Astrocyte of the hippocampus (primary cell): Measurements from ENCODE around the gene PGF.
A peak's percentile ranks its signal among the peaks of the same experiment; 100 is the strongest.

Source experiments
- DNase-seq: peaks from one replicate; pipeline ENCODE4 v3.0.0; 2011; ENCODE audit warnings: low read depth, low spot score

Gene PGF

DNA sequence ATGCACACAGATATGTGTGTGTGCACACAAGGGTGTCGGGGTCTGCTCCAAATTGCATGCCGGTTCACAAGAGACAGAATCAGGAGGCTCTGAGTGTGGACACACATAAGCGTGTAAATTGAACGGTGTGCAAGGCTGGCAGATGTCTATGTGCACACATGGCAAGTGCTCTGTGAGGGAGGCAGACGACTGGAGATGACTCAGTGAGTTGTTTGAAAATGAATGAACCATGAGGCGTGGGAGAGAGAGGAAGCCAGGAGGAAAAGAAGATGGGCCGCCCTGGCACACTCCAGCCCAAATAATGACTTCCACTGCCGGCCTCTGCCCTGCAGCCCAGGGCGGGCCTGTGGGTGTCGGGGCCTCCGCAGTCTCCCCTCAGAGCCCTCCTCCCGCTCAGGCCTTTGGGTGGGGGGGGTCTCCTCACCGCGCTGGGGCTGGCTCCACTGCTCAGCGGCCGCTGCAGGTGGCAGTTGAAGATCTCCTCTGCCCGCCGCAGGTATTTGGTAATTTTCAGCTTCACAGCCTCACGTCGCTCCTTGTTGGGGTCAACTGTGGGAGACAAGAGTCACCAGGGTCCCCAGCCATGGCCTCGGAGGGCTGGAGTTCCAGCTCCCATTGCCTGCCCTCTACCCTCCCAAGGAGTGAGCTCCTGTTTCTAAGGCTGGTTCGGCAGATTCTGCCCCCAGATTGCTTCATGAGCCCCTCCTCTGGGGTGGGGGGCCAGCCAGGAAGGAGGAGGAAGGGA, 35.8 kb downstream of the PGF start:
- DNase-seq, result peak; percentile 20

DNA sequence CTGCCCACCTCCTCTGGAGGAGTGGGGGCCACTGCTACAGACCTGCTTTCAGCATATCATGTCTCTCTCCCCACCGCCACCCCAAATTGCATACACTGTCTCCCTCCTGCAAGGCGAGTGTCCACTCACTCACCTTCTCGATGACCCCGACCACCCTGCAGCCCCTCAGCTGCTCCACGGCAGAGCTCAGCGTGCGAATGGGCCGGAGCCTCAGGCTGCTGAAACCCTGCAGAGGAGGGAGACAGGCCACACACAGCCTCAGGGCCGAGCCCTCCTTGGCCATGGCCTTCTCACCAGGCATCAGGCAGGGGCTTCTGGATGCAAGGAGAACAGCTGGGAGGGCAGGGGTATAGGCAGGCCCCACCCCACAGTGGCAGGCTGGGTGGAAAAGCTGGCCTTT, 37.0 kb downstream of the PGF start:
- DNase-seq, result no peak

DNA sequence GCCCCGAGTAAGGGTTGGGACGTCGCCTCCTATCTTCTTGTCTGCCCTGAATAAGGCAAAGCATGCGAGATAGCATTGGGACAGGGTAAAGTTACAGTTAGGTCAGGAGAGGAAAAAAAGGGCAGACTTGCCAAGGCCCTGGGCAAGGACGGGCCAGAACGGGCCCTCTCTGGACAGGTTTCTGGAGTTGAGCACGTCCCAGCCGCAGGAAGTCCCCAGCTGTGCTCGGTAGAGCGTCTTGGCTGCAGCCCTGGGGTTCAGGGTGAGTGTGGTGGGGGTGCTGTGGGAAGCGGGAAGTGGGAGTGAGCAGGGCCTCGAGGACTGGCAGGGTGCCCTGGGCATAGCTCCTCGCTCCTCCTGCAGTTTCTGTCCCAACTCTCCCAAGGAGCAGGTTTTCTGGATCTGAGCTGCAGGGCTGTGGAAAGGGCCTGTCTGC, 37.7 kb downstream of the PGF start:
- DNase-seq, result no peak

DNA sequence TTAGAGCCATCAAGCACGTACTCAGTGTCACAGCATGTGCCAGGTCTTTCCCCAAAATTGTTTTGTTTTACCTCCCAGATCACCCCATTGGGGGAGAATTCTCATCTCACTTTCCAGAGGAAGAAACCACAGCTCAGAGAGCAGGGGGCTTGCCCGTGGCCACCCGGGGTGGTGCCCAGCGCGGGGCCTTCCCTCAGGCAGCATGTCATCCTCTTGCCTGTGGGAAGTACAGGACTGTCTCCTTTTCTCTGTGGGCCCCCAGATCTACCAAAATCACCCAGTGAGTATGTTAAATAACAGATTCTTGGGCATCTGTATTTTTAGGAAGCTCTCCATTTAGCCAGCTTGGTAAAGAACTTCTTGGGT, 38.2 kb downstream of the PGF start:
- no peak for DNase-seq

DNA sequence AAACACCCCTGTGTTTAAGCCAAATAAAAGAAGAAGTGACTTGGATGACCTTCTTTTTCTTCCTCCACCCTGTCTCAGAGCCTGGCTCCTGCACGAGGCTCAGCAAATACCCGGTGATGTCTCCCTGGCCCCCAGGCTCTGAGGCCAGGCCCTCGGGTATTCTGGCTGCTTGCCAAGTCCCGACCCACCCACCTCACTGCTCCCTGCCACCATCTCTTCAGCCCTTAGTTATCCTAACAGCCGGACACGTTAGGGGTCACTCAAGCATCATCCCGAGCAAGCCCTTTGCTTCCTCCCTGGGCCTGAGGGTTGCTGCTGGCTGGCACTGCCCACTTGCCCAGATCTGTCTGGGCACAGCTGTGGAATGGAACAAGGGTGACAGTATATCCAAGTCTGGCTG, 39.6 kb downstream of the PGF start:
- no peak for DNase-seq

DNA sequence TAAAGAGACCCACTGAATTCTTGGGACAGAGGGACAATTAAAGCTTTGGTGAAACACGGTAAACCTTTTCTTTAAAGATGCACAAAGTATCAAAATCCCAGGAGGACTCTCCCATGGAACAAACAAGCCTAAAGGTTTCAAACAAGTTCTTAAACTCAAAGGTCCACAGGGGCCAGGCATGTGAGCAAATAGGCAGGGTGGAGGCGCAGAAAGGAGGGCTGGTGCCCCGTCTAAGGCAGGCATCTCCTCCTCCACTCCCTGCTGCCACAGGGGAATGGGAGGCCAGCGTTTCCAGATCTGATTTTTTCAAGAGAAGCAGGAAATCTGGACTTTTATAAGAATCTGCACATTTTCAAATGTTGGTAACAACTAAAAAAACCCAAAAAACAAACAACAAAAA, 40.0 kb downstream of the PGF start:
- DNase-seq, result no peak

DNA sequence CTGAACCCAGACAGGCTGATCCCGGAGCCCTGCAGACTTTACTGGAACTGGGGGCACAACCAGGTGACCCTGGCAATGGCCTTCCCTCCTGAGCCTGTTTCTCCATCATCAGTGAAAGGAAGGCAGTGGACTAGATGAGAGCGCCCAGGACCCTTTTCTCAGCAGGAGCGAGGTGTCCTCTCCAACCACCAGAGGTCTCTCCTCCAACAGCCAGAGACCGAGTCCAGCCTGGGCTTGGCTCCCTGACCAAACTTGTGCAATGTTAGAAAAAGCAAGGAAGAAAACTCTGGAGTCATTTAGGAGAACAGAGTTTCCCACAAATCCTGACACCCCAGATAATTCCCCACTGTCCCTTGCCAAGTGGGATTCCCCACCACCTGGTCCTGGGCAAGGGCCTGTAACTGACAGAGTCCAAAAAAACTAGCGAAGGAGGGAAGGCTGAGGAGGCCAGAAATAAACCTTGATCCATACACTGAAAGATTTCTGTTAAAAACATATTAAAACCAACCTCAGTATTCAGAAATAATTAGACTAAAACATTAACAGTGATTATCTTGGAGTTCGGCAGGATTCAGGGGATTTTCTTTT, 41.3 kb downstream of the PGF start:
- peak; percentile 86 for DNase-seq

DNA sequence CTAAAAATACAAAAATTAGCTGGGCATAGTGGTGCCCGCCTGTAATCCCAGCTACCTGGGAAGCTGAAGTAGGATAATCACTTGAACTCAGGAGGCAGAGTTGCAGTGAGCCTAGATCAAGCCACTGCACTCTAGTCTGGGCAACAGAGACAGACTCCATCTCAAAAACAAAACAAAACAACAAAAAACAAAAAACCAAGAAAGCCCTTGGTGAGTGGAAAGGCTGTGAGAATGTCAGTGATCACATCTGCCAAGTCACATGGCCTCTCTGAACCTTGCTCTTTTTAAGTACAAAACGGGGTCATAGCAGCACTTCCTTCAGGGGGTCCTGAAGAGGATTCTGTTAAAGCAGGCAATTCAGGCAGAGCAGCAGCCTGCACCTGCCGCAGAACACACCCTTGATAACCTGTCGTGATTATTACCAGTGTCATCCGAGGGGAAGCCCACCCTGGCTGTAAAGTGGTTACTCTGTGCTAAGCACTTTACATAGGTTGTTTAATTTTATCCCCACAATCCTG, 41.9 kb downstream of the PGF start:
- no peak for DNase-seq

DNA sequence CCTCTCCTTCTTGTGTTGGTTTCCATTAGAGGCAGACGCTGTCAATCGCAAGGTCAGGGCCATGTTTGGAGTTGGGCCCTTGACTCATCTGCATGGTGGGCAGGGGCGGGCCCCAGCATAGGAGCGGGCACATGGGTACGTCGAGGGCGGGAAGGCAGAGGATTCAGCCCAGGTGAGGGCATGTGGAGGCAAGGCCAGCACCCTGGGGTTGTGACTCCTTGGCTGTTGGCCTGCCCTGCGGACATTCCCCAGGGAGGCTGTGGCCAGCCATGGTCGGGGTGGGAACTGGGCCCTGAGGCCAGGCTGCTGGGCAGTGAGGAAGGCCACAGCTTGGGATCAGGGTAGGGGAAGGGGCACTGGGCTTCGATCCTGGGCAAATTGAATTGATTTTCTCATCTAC, 42.6 kb downstream of the PGF start:
- DNase-seq, result no peak

DNA sequence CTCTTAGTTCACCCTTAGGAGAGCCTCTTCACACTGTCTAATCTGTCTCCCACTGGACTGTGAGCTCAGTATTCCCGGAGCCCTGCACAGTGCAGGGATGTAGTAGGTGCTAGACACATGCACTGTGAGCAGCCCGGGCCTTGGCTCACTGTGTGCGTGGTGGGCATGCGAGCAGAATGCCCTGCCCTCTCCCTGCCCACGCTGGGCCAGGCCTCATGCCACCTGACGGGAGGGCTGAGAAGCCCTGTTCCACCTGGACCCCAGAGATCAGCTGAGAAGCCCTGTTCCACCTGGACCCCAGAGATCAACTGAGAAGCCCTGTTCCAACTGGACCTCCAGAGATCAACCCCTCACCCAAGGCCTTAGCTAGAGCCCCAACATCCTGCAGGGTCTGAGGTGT, 43.3 kb downstream of the PGF start:
- DNase-seq, result no peak

DNA sequence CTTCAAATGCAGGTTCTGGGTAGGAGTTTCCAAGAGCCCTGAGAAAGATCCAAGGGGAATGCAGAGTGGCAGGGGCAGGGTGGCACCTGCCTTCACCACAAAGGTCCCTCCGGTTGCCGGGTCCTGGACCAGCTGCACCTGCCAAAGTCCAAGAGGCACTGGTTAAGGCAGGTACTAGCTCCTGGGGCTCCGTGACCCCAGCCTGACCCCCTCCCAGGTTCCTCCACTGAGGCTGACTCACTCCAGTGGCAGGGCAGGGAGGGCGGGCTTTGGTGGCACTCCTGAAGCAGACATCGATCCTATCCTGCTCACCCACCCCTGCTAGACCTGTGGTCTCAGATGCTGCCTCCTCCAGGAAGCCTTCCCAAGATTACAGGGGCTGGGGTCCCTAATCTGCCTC, 43.7 kb downstream of the PGF start:
- no peak for DNase-seq

DNA sequence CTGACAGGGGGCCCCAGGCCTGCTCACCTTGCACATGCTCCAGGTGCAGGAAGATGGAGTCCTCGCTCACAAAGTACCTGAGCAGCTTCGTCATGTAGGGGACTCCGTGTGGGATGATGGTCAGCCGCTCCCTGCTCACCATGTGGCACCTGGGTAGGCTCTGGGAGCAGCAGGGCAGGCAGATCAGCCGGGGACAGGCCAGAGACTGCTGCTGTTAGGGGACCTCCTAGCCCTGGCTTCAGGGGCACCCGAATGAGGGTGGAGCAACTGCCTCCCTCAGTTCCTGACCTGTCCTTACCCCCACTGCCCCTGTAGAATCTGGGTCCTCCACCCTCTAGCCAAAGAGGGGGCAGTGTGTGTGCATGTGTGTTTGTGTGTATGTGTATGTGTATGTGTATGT, 44.2 kb downstream of the PGF start:
- no peak for DNase-seq

DNA sequence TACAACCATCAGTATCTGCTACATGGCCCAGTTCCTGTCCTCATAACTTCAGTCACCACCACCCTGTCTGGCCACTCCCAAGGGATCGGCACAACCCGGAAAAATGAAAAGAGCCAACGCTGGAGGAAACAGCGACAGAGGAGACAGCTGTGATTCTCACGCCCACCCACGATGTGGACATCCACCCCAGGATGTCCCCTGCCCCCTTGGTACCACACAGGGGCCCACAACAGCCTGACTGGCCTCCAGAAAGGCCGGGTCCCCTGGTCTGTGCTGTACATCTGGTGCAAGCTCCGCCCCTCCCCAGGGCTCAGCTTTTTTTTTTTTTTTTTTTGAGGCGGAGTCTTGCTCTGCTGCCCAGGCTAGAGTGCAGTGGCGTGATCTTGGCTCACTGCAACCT, 44.8 kb downstream of the PGF start:
- no peak for DNase-seq

DNA sequence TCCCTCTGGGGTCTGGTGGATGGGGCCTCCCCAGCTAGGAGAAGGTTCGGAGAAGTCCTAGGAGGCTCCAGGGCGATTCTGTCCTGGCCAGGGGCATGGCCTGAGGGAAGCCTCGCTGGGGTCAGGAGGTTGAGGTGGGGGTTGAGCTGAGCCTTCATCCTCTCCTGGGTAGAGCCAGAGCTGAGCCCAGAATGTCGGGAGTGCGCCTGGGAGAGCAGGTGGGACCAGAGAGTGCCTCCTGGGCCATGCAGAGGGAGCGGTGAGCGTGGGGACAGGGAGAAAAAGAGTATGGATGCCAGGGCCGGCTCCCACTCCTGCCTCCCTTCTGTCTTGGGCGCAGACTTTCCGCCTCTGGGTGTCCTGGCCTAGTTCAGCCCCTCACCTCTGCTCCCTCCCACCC, 45.5 kb downstream of the PGF start:
- DNase-seq, result no peak

DNA sequence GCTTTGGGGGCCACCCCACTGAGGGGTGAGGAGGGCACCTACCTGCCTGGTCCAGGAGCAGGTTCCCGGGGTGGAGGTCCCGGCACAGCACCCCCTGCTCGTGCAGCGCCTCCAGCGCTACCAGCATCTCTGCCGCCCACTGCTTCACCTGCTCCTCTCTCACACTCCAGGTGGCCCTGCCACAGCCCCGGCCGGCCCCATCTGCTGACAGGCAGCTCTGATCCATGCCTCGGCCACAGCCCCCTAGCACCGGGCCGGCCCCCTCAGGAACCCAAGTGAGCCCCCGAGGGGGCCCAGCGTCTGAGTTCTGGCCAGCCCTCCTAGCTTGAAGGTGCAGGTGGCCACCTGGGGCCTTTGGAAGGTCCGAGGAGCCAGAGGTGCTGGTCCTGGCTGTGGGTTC, 45.9 kb downstream of the PGF start:
- no peak for DNase-seq

DNA sequence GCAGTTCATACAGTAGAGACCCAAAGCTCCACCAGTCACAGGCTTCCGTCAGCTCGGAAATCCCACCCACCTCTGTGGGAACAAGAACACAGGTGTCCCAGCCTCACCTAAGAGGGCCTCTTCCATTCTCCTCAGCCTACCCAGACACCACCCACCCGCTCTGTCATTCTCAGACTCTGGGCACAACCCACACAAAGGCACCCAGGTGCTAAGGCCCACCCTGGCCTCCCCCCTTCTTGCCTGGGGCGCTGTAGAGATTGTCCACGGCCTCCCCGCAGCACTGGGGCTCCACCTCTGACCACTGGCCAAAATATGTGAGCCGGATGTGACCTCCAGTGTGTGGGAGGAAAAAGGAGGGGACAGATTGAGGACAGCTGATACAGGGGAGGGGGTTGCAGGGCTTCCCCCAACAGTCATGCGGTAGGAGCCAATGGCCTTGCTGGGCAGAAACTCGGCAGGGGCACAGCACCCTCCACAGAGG, 46.5 kb downstream of the PGF start:
- DNase-seq, result no peak

DNA sequence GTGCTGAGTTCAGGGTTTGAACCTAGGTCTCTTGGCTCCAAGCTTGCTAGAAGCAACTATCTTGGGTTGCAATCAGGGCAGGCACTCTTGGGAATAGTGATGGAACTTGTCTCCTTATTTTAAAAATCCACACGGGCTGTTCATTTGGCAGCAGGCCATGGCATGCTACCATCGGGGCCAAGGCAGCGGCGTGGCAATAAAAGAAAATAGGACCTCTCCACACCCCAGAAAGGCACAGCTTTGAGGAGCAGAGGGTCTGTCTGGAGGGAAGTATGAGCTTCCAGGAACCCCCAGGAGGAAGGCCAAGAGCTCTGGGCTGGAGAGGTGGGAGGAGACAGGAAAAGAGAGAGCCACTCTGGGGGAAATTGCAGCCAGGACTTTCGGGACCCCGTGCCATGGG, 47.7 kb downstream of the PGF start:
- no peak for DNase-seq

DNA sequence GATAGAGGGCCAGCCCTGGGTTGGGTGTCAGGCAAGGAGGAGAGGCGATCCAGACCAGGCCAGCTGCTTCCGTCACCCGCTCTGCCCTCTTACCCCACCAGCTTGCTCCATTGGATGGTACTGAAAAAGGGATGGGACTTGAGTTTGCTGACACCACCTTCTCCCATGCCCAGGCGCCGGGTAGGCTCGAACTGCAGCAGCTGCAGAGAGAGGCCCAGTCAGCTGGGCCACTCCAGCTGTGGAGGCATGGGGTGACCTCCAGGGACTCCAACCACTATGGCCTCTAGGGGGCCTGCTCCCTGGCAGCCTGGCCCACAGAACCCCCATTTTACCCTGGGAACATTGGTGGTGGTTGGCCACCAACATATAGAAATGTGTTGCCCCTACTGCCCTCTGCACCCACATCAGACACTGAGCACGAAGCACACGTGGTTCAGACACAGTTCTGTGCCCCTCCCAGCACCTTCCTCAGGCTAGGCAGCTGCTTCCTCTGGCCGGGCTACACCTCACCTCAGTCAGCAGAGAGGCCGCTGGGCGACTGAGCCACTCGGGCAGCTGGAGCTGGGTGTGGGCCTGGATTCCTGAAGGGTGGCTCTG, 48.4 kb downstream of the PGF start:
- DNase-seq, result no peak

DNA sequence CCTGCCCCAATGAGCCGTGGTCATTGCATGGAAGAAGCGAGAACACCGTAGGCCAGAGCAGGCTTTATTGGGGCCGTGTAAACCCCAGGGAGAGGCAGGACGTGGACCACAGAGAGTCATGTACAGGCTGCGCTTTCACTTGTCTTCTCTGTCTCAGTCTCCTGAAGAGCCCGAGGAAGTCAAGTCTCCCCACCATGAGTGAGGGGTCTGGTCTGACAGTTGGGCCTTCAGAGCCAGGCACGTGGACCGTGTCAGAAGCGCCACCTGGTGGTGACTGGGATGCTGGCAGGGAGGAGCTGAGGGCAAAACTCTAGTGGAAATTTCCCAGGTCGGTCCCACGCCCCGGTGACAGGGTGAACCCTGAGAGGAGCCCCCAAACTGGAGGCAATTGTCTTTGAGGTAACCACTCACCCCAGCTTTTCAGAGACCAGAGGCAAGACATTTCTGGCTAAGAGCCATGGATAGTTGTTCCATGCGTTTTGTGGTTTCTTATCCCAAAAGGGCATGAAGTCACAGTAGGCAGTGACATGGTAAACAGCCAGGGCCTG, 49.7 kb downstream of the PGF start:
- peak; percentile 67 for DNase-seq

DNA sequence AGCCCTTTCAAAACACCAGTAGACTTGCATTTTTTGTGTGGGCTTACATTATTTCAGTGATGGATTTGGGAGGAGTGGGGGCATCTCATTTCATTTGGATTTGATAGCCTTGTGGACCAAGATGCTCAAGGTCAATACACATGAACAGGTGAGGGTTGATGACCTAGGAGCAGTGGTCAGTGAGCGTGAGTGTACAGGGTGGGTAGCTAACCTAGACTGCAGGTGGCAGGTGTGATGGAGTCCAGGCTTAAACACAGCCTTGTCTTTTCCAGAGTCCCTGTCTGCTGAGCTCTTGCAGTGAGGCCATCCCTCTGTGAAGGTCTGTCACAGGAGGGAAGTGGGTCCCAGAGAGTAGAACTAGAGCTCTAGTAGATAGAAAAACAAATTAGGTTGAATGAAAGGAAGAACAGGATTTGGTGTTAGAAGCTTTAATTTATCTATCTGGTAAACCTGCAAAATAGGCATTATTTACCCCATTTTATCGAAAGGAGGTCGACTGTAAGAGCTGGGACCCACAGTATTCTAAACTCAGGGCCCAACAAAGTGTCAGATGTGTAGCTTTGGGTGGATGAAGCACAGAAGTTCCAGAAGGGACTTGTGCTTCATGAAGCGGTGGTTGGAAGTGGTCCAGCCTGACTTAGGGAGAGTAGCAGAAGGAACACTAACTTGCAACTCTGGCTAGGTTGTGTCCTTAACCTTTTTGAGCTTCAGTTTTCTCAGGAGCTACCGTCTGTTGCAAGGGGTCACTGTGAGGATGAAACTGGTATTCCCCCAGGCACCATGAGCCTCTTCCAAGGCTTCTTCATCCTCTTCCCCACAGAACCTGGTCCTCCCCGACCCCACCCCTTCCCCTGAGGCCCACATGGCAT, 50.5 kb downstream of the PGF start:
- no peak for DNase-seq

DNA sequence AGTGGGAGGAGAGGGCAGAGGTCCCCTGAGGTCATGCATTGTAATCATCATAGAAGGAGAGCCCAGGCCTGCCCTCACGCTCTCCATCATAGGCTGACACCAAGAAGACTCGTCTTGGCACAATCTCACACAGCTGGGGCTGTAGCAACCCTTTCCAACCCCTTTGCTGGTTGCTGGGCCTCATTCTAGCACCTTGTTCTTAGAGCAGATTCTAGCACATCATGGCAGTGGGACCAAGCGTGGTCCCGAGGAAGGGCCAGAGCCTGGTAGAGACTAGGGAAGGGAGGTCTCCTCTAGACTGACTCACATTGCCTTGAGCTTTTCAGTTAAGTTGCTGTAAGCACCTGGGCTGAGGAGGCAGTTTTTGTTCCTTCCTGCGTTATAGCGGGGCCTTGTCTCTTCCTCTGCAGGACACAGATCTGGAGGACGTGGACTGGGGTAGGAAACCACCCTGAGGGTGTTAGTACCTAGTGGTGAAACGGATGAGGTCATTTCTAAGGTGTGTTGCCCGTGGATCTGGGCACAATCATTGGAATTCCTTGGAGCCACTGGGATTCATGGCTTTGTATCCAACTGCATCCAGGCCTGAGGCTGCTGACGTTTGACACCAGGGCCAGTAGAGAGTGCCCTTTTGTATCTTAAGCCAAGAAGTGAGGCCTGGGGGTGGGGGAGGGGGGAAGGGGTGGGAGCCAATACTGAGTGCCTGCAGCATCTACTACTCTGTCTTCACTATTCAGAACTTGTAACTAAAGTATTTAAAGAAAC, 52.3 kb downstream of the PGF start:
- DNase-seq, result no peak
